HG02642 (cell line): ENCODE results near the gene ESF1.

Experiments used
- ATAC-seq: cut with Tn5 transposase; IDR thresholded peaks from one replicate; pipeline ENCODE4 v1.9.1; 2021; ENCODE audit warnings: mild to moderate bottlenecking; ENCODE audit not compliant: unreplicated experiment, poor library complexity

The ESF1 gene

GRCh38 chr20:13684566-13685222 is 100.0 kb downstream of the ESF1 start:
- peak; percentile 75 for ATAC-seq

- ATAC-seq, result no peak
Measured at GRCh38 chr20:13683833-13684232, 100.9 kb downstream of the ESF1 start.

GRCh38 chr20:13681248-13682125 is 103.2 kb downstream of the ESF1 start:
- ATAC-seq, result peak; percentile 81

- ATAC-seq, result no peak
Measured at GRCh38 chr20:13678944-13679343, 105.8 kb downstream of the ESF1 start.

- no peak for ATAC-seq
Measured at GRCh38 chr20:13677241-13677640, 107.5 kb downstream of the ESF1 start.

- ATAC-seq, result no peak
Measured at GRCh38 chr20:13676682-13677081, 108.0 kb downstream of the ESF1 start.

- ATAC-seq, result no peak
Measured at GRCh38 chr20:13672690-13673089, 112.0 kb downstream of the ESF1 start.

GRCh38 chr20:13671916-13672378 is 112.8 kb downstream of the ESF1 start:
- no peak for ATAC-seq

- no peak for ATAC-seq
Measured at GRCh38 chr20:13671512-13671911, 113.2 kb downstream of the ESF1 start.

- ATAC-seq, result no peak
Measured at GRCh38 chr20:13670160-13670559, 114.6 kb downstream of the ESF1 start.

GRCh38 chr20:13665709-13666395 is 118.9 kb downstream of the ESF1 start:
- ATAC-seq, result no peak
